HG03066 (cell line): ENCODE measurements around the gene PDCD7.
"Not testable (repeated sequence)": the region's sequence is repeated elsewhere in the genome, so short reads cannot be mapped to it uniquely, and the experiment has no call there.

Experiments used
- ATAC-seq: cut with Tn5 transposase; IDR thresholded peaks from one replicate; pipeline ENCODE4 v1.9.1; 2021; ENCODE audit warnings: low read depth; ENCODE audit not compliant: unreplicated experiment

PDCD7 gene

DNA sequence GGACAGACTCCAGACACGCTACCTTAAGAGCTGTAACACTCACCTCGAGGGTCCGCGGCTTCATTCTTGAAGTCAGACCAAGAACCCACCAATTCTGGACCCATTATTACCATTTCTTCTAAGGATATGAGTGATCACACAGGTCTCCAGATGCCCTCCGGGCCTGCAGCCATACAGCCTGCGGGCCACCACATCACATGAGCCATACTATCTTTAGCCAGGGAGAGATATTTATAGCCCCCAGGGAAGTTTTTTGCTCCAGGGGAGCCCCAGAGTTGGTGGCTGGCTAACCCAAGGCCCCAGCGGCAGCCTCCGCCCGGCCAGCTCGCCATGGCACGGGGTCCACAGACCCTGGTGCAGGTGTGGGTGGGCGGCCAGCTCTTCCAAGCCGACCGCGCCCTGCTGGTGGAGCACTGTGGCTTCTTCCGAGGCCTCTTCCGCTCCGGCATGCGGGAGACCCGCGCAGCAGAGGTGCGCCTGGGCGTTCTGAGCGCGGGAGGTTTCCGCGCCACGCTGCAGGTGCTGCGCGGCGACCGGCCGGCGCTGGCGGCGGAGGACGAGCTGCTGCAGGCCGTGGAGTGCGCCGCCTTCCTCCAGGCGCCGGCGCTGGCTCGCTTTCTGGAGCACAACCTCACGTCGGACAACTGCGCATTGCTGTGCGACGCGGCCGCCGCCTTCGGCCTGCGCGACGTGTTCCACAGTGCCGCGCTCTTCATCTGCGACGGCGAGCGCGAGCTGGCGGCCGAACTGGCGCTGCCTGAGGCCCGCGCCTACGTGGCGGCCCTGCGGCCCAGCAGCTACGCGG is 56.9 kb downstream of the PDCD7 start, which contains the start of gene KBTBD13:
KBTBD13 (plus strand) TSS at position 261 of the 805 bp plus-strand sequence; CDS start at position 331, 70 bp downstream.
- no peak for ATAC-seq

DNA sequence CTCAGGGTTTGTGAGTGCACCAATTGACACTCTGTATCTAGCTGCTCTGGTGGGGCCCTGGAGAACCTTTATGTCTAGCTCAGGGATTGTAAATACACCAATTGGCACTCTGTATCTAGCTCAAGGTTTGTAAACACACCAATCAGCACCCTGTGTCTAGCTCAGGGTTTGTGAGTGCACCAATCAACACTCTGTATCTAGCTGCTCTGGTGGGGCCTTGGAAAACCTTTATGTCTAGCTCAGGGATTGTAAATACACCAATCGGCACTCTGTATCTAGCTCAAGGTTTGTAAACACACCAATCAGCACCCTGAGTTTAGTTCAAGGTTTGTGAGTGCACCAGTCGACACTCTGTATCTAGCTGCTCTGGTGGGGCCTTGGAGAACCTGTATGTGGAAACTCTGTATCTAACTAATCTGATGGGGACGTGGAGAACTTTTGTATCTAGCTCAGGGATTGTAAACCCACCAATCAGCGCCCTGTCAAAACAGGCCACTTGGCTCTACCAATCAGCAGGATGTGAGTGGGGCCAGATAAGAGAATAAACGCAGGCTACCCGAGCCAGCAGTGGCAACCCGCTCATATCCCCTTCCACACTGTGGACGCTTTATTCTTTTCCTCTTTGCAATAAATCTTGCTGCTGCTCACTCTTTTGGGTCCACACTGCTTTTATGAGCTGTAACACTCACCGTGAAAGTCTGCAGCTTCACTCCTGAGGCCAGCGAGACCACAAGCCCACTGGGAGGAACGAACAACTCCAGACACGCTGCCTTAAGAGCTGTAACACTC is 57.8 kb downstream of the PDCD7 start:
- not testable (repeated sequence) for ATAC-seq

DNA sequence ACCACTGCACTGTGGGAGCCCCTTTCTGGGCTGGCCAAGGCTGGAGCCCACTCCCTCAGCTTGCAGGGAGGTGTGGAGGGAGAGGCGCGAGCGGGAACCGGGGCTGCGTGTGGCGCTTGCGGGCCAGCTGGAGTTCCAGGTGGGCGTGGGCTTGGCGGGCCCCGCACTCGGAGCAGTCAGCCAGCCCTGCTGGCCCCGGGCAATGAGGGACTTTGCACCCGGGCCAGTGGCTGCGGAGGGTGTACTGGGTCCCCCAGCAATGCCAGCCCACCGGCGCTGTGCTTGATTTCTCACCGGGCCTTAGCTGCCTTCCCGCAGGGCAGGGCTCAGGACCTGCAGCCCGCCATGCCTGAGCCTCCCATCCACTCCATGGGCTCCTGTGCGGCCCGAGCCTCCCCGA is 58.7 kb downstream of the PDCD7 start:
- ATAC-seq, result not testable (repeated sequence)

DNA sequence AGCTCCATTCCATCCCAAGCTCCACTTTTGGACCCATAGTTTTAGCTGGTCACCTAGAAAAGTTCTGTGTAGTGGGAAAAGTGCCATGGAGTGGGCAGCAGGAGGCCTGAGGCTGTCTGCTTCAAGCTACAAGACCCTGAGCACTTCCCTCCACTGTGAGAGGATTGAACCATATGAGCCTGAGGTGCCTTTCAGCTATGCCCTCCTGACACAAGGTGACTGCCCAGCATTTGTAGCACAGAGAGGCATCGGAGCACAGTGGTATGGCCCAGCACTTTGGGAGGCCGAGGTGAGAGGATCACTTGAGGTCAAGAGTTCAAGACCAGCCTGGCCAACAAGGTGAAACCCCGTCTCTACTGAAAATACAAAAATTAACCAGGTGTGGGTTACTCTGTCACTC is 61.0 kb downstream of the PDCD7 start:
- no peak for ATAC-seq

DNA sequence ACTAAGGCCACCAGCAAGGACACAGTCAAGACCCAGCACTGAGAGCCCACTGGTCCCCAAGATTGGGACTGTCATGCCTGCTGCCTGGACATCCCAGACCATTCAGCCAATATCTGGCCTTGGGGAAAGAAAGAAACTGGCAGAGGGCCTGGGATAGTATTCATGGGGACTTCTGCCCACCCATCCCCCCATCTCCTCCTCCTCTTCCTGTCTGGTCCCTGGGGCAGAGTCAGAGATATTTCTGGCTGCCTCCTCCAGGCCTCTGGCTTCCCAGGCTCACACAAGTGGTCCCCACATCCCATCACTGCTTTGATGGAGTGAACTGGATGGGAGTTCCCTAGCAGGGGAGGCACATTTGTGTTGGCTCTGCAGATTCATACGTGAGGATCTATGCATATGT is 61.6 kb downstream of the PDCD7 start:
- no peak for ATAC-seq

DNA sequence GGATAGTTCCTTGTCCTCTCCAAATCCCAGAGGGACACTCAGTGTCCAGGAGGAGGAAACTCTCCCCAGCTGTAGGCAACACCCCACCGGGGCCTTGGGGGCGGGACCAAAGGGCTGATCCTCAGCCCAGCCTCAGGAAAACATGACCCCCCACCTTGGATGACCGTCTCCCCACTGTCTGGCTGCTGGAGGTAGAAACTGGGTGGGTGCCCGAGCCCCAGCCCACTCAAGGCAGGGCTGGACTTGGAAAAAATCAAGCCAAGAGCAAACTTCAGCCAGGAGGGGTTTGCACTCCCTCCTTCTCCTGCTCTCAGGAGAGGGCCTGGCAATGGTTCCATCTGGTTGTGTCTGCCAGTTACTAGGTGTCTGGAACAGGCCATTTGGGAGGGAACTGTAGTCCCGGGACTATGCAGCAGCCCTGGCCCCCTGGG is 62.2 kb downstream of the PDCD7 start:
- no peak for ATAC-seq

DNA sequence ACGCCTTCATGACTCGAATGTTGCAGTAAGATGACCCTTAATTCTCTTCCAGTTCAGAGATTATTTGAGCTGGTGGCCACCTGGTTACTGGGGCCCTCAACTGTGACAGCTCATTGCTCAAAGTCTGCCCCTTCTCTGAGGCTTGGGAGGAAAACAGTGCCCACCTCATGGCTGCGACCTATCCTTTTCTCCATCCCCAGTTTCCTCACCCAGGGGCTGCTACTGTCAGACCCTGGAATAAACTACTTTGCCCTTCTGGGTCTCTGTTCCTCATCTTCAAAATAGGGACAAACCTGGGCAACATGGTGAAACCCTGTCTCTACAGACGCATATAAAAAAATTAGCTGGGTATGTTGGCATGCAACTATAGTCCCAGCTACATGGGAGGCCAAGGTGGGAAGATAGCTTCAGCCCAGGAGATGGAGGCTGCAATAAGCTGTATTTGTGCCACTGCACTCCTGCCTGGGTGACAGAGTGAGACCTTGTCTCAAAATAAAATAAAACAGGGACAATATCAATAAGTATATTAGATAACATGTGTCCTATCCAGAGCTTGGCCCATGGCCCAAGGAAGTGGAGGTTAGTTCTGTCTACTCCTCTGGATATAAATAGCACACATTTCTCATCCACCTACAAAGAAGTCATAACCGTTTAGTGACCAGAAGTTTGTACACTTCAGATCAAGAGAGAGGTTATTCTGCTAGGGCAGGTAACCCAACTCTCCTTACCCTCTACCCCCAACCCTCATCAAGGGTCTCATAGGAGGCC is 63.6 kb downstream of the PDCD7 start:
- no peak for ATAC-seq

DNA sequence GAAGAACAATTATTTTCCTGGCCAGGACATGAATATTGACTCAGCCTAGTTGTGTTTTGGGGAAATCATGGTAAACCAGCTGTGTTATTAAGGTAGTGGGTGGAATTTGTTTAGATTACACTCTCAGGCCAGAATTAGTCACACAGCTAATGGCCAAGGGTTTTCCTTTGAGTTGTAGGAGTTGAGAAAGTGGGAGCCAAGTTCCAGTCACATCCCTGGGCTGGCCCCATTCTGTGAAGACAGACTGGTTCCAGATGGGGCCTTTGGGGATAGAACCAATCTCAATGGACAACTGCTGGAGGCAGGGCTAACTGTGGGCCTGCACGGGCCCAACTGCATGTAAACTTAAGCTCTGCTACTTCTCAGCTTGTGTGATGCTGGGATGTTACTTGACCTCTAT is 64.4 kb downstream of the PDCD7 start:
- ATAC-seq, result no peak

DNA sequence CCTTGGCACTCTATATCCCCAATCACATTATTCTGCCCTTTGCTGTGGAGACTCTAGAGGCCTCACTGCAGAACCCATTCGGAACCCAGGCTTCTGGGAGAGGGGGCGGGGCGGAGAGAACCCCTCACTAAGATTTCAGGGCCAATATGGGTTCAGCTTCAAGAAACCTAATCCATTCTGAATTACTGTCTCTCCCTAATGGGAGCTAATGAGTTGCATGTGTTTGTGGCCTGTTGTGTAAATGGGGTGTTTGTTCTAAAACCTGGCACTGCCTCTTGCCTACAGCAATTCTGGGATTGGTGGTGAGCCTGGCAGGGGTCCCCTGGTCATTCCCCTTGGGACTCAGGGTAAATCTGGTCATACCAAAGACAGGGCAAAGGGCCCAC is 65.2 kb downstream of the PDCD7 start:
- no peak for ATAC-seq

DNA sequence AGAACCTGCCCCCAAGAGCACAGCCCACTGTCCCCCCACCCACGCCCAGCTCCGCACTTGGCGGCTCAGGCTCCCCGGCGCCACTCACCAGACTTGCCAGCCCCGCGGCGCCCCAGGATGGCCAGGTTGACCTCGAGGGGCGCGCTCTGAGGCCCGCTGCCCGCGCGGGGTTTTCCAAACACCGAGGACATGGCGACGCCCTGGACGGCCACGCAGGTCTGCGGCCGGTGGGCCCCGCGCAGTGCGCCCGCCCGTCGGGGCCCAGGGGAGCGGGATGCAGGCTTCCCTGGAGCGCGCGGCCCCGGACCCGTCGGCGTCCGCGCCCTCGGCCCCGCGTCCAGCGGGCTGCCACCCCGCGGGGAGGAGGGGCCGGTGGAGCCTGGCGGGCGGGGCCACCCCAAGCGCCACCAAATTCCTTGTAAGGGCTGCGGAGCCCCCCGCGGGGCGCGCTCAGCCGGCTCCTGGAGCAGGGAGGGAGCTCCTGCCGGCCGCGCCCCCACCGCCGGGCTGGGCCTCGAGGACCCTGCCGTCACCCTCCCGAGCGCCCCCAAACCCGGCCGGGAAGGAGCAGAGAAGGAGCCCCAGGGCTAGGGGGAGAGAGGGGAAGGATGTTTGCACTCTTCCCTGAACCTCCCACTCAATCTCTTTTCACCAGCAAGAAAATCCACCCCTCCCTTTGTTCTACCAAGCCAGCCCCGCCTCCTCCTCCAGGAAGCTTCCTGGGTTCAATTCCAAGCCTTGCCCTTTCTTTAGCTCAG is 65.8 kb downstream of the PDCD7 start, which contains the start of gene RASL12:
RASL12 (minus strand) TSS at position 347 of the 758 bp plus-strand sequence; CDS start at position 191, 156 bp downstream.
- no peak for ATAC-seq
